ENCODE data around the gene KCNAB2.

The KCNAB2 gene

GRCh38 chr1:6084781-6085495 is 39.2 kb downstream of the KCNAB2 start:
- no peak for DNase-seq

GRCh38 chr1:6085666-6086065 is 40.0 kb downstream of the KCNAB2 start:
- DNase-seq, result no peak

GRCh38 chr1:6086358-6086757 is 40.7 kb downstream of the KCNAB2 start:
- no peak for DNase-seq

DNA sequence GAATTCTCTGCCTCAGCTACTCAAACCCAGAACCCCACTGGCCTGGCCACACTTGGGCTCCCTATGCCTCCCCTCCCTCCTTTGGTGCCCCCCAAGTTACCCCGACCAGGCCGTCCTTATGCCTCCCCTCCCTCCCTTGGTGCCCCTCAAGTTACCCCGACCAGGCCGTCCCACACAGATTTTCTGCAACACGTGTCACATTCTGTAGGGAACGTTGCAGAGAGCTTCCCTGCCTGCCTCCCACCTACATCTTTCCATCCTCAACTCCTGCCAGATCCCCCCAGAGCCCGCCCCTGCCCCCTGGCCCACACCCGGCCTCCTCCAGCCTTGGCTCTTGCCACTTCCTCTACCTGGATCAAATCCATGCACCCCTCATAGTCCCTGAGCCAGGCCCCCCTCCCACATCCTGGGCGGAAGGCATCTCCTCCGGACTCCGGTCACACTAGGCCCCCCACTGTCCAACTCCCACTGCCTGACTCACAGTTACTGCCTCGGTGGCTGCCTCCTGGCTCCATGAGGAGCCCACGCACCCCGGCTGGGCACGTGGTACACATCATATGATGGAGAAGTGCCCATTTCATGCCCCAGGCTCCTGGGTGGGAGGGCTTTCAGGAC is 41.2 kb downstream of the KCNAB2 start:
- no peak for DNase-seq

GRCh38 chr1:6087377-6087772 is 41.7 kb downstream of the KCNAB2 start:
- DNase-seq, result no peak

DNA sequence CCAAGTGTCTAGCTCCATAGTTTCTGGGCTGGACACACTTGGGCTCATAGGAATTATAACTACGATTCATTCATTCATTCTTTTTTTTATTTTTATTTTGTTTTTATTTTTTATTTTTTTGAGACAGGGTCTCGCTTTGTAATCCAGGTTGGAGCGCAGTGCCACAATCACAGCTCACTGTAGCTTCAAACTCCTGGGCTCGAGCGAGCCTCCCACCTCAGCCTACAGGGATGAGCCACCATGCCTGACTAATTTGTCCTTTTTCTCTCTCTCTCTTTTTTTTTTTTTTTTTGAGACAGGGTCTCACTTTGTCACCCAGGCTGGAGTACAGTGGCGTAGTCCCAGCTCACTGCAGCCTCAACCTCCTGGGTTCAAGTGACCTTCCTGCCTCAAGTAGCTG is 42.3 kb downstream of the KCNAB2 start:
- no peak for DNase-seq

DNA sequence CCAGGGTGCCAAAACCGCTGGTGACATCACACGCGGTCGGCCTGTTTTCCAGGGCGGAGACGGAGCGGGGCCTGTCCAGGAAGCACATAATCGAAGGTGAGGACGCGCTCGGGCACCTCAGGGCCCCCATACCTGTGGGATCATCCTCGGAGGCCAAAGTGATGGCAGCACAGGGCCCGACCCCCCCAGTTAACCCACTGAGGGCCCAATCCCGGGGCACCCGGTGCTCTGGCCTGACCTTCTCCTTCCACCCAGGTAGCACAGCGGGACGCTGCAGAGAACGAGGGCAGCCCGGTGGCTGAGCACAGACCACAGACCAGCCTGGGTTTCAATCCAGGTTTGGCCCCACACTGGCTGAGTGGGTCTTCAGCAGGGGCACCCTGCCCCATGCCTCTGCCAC is 43.3 kb downstream of the KCNAB2 start:
- no peak for DNase-seq

- no peak for DNase-seq
These were observed 44.6 kb downstream of the KCNAB2 start for GRCh38 chr1:6090288-6090687.

GRCh38 chr1:6090996-6091822 is 45.5 kb downstream of the KCNAB2 start:
- DNase-seq, result no peak

GRCh38 chr1:6091823-6092109 is 46.1 kb downstream of the KCNAB2 start:
- DNase-seq, result no peak

DNA sequence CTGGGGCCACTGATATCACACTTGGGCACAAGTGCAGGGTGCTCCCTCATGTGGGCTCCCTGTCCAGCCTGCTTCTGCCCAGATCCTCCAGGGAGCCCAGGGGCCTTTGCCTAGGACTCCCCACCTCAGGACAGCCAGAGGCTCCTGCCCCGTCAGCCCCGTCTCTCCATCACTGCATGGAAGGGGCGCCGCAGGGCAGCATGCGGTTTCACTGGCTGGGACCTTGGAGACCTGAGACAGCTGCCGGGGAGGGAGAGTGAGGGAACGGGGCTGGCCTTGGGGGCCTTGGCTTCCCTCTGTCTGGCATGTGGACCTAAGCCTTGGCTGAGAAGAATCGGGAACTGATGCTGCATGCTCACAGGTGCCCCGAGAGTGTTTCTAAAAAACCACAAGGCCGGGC is 46.5 kb downstream of the KCNAB2 start:
- no peak for DNase-seq

GRCh38 chr1:6093071-6093470 is 47.4 kb downstream of the KCNAB2 start:
- DNase-seq, result no peak

- peak; percentile 66 for DNase-seq
These were observed 47.9 kb downstream of the KCNAB2 start for GRCh38 chr1:6093611-6094010.

GRCh38 chr1:6094246-6094645 is 48.6 kb downstream of the KCNAB2 start:
- no peak for DNase-seq

DNA sequence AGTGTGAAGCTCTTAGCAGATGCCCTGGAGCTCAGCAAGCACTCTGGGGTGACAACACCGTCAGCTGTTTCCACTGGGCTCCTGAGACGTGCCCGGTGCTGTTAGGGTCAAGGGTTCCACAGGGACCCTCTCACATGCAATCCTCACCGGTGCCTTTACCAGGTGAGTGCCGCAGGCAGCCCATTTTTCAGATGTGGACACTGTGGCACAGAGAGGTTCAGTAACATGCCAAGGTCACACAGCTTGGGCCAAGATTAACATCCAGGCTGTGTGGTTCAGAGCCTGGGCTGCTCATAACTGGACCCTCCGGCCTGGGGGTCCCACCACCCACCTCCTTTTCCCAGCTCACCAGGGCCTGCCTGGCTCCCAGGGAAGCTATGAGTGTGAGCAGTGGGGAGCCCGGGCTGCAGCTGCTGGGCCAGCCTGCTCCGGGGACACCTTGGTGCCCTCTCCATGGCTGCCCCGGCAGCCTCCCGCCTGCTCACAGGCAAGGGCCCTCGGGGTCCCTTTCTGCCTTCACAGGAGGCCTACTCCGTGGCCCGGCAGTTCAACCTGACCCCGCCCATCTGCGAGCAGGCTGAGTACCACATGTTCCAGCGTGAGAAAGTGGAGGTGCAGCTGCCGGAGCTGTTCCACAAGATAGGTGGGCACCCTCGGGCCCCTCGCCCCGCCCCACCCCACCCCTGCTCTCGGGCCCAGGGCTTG is 49.3 kb downstream of the KCNAB2 start:
- DNase-seq, result no peak

DNA sequence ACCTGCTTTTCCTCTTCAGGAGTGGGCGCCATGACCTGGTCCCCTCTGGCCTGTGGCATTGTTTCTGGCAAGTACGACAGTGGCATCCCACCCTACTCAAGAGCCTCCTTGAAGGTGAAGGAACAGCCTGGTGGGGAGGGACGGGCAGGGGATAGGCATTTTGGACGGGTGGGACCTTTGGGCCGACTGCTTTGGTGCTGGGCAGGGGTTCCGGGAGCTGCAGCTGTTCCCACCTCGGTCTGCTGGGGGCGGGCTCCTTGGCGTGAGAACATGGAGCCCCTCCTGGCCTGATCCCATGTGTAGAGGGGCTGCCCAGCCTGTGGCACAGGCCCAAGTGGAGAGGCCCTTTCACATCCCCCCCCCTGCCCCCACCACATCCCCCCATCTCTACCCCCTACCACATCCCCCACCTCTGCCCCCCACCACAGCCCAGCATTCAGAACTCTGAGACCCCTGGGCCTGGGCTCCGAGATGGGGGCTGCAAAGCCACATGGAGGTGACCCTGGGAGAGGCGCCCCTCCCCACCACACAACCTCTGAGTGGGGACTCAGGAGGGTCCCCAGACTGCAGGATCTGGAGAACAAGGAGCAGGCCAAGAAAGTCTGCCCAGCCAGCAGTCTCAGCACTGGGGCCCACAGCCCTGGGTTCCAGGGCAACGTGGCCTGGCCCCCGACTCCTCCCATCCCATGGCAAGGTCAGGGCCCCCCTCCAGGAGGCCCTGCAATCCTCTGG is 50.0 kb downstream of the KCNAB2 start:
- no peak for DNase-seq

GRCh38 chr1:6096243-6097116 is 50.8 kb downstream of the KCNAB2 start:
- DNase-seq, result no peak

DNA sequence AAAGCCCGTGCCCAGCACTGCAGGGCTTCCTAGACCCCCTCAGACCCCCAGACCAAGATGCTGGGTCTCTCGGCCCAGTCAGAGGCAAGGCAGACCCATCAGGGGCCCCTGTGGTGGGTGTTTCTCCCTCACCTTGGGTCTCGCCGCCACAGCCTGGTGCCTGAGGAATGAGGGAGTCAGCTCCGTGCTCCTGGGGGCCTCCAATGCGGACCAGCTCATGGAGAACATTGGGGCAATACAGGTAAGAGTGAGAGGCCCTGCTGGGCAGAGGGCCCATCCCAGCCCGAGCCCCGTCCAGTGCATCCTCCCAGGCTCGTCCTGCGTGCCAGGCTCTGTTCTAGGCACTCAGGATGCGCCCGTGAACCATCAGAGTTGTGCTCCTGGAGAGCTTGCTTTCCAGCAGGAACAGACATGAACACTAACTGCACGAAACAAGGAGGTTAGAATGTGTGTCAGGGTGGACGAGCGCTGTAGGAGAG is 51.5 kb downstream of the KCNAB2 start:
- no peak for DNase-seq

GRCh38 chr1:6097824-6098223 is 52.1 kb downstream of the KCNAB2 start:
- DNase-seq, result no peak

GRCh38 chr1:6098303-6099215 is 52.9 kb downstream of the KCNAB2 start:
- no peak for DNase-seq

DNA sequence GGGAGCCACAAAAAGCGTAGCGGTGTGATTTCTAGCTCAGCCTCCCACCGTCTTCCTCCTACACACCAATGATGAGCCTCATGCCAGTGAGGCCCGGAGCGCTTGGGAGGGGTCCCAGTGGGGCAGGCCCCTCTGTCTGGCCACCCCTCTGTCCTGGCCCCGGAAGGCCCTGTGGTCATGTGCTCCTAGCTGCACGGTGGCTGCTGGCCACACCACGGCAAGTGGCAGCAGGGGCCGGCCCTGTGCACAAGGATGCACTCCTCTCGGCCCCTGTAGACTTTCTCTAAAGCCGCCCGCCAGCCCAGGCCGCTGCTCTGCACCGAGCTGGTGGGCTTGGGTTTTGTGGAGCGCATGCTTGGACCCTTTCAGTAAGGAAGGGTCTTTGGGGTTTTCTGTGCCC is 53.6 kb downstream of the KCNAB2 start:
- no peak for DNase-seq
